Right ventricle myocardium superior (tissue), 1 donor: ENCODE measurements around the gene LSM12. TPM values are rescaled to one million over a fixed set of nuclear protein-coding genes. Genes with fewer than 3 reads are reported as not detected.
A peak's percentile ranks its signal among the peaks of the same experiment; 100 is the strongest.
"Not testable (repeated sequence)": the region's sequence is repeated elsewhere in the genome, so short reads cannot be mapped to it uniquely, and the experiment has no call there.

ENCODE experiments used
- ATAC-seq: fragments of 200-7000 bp; cut with Tn5 transposase; one replicate; pipeline ENCODE4 v1.9.1; 2020; ENCODE audit warnings: mild to moderate bottlenecking; ENCODE audit not compliant: poor library complexity
- DNase-seq: peaks from one replicate; pipeline ENCODE4 v3.0.0-alpha.2; 2020
- intact Hi-C: fragments of 100-400 bp; cut with DNase I; formaldehyde crosslinking; loops from one replicate; pipeline ENCODE4 v1.11.2; 2022
- total RNA-seq: library from RNA; stranded (reverse); fragmentation: NEBNext Ultra II Directional; extraction: Animal tissue kit (Norgen Biotek cat#: 25700); gene quantifications from one replicate; pipeline ENCODE4 v1.2.1, GENCODE V29; 2021
- donor health status: DM: no; HTN: yes; CAD: no; lungs with severe emphysema.

The LSM12 gene
- total RNA-seq, 1 donor from 2014 or later = 46.1 TPM

DNA sequence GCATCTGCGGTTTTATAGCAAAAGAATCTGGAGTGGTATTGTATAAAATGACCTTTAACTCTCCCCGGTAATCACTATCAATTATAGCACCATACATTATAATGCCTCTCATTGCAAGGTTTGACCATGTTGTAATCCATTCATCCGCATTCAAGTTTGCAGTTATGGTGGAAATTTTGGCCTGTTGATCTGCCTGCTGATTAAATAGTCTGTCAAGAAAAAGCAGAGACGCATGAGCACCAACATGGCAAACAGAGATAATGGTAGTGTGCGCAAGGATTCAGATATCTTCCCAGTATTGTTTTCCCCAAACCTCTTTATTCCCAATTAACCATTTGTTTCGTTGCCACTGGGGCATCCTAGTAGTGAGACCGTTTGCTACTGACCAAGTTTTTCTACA is 45.2 kb downstream of the LSM12 start:
- intact Hi-C loops, ATAC-seq, DNase-seq: not testable (repeated sequence)

DNA sequence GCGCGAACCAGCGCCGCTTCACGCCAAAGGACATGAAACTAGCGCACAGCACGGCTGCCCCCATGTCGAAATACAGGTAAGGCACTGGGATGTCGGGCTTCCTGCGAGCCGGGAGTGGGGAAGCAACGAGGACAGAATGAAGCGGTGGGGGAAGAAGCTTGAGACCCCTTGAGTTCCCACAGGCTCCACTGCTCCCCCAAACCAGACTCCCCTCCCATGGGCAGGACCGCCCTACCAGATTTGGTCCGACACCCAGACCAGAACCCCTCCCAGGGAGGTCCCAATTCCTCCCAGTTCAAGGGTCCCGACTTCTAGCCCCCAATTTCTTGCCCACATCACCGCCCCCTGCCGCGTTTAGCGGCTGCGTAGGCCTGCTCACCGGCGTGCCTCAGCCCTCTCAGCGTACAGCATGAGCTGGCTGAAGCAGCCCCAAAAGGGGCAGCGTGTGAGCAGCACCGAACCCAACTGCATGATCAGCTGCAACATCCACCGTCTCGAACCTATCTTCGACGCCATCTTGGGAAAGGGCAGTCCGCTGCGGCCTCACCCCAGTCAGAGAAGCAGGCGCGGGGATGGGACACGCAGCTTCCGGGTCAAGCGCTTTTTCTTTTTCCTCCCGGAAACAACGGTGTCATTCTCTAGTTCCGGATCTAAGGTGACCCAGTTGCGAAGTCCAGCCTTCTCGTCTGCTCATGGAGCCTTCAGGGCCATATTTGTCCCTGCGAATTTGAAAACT is 51.9 kb downstream of the LSM12 start, which contains the start of gene TMEM101:
TSS of gene TMEM101 (minus strand) at position 527 of the 736 bp plus-strand sequence. CDS start at position 516, 11 bp downstream.
- peak; percentile 94 for DNase-seq
- peak; percentile 91 for ATAC-seq
- intact Hi-C loops = no loop called here

DNA sequence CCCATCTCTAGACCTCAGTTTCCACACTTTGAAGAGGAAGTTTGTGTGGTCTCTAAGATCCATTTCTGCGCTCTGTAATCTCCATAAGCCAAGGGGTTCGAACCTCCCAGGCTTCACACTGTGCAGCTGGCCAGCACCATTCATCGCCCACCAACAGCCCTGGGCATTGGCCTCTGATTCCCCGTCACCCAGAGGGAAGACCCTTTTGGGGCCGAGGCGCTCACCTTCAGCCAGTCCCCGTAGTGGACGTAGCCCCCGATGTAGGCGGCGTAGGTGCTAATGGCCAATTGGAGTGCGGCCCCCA is 52.4 kb downstream of the LSM12 start:
- DNase-seq = no peak
- ATAC-seq = no peak
- intact Hi-C loops = no loop called here

DNA sequence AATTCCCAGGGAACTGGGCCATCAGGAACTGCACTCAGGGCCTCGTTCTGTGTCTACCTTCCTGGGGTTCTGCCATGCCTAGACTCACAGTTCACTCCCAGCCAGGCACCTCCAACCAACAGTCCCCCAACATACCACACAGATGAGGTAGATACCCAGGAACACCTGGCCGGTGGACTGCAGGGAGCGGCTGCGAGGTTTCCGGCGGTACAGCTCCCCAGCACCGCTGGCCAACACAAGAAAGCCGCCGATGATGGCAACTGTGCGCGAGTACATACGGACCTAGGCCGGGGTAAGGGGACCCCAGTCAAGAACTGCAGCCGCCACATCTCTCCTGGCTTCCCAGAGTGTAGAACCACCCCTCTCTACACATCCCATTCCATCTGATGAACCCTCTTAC is 53.6 kb downstream of the LSM12 start:
- ATAC-seq (no peak), DNase-seq (no peak)
- intact Hi-C loops = no loop called here

DNA sequence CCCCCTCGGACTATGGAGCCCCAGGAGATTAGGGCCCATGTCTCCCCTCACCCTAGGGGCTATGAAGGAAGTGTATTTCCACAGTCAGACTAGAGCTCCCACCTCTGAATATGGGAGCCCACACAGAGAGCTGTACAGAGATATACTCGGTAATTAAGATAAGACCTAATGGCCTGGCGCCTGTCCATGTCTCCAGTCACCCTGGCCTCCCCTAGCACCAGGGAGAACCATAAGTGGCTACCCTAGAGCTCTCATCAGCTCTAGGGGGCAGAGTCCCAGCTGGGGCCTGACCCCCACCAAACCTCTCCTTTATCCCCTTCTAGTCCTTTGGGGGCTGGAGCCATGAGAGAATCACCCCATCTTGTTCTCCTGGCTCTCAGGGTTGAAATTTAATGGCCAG is 54.1 kb downstream of the LSM12 start:
- DNase-seq = no peak
- intact Hi-C loops = no loop called here
- ATAC-seq = peak; percentile 24

DNA sequence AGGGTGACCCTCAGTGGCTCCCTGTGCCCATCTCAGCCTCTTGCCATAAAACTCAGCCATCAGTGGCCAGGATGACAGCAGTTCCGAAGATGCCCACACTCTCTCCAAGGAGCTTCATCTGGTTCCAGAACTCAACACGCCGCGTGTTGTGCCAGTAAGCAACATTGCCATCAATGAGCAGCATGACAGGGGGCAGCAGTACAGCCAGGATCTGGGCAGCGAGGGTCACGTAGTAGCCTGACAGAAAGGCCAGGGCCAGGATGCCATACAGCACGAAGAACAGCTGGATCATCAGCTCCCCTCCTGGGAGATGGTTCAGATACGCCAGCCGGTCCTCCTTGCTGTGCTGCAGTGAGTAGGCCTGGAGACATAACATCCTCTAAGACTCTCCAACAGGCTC is 54.6 kb downstream of the LSM12 start:
- no peak for DNase-seq
- intact Hi-C loops = no loop called here
- no peak for ATAC-seq

DNA sequence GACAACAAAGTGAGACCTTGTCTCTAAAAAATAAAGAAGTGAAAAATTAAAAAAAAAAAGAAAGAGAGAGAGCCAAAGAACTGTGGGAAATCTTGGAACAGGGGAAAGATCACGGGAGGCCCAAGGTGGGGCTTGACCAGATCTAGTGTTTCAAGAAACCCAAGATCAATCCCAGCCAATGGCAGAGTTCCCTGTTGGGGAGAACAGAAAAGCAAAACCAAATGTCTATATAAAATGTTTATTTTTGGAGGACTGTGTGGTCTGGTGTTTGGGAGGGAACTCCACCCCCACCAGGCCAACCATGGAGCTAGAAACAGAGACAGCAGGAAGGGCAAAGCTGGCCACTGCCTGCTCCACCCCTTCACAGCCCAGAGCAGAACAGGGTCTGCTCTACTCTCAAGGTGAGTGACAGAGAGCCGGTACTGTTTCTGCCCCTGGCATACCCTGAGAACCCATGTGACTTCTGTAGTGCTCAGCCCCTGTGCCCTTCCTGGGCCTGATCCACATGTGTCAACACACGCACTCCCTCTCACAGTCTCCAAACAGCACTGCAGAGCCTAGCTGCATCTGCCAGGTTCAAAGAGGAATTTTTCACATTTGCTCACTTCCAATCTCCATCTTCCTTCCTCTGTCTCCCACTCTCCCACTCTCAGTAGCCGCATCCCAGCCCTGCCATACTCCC is 55.4 kb downstream of the LSM12 start:
- intact Hi-C loops = no loop called here
- DNase-seq = no peak
- ATAC-seq = peak; percentile 26

DNA sequence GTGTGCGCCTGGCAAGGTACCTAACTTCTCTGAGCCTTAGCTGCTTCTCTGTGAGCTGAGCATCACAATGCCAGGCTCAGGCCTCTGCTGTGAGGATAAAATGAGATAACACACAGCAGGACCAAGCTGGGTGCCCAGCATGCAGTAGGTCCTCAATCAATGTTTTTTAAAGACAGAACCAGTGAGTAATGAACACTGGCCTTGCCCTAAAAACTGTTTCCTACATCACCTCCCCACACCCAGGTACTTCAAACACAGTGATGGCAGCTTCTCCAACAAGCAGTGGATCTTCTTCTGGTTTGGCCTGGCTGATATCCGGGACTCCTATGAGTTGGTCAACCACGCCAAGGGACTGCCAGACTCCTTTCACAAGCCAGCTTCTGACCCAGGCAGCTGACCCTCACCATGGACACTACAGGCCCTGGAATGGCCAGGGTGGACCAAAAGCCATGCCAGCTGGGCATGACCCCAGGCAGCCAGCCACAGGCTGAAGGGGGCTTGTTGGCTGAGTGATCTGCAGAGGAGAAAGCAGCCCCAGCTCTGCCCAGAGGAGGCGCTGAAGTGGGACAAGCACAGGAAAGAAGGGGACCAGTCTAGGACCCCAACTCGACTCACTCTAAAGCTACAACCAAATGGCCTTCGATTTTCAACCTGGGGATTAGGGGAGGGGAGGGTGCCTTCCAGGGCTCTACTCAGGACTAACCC is 58.1 kb downstream of the LSM12 start:
- intact Hi-C loops = no loop called here
- ATAC-seq = no peak
- DNase-seq = no peak

DNA sequence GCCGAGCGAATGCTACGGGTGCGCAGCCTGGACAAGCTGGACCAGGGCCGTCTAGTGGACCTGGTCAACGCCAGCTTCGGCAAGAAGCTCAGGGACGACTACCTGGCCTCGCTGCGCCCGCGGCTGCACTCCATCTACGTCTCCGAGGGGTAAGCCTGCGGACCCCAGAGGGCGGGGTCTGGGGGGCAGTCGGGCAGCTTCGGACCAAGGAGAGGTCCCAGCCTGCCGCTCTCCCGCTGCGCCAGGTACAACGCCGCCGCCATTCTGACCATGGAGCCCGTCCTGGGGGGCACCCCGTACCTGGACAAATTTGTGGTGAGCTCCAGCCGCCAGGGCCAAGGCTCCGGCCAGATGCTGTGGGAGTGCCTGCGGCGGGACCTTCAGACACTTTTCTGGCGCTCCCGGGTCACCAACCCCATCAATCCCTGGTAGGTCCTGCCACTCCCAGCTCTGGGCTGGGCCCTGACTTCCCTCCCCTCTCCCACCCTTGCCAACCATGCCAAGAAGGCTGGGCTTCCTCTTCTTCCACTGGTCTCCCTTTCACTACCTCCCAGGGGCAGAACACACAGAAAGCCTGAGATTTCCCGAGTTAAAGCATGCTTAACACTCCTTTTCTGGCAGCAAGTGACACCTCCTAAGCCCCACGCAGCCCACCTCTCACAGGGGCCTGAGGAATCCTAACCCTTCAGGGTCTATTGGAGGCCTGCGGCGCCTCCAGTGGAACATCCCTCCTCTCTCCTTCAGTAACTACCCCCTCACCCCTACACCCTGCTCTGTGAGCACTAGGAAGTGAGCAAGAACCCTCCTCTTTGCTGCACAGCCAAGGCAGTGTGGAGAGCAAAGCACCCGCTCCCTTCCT is 58.9 kb downstream of the LSM12 start:
- peak; percentile 59 for DNase-seq
- intact Hi-C loops = no loop called here
- ATAC-seq = peak; percentile 9

DNA sequence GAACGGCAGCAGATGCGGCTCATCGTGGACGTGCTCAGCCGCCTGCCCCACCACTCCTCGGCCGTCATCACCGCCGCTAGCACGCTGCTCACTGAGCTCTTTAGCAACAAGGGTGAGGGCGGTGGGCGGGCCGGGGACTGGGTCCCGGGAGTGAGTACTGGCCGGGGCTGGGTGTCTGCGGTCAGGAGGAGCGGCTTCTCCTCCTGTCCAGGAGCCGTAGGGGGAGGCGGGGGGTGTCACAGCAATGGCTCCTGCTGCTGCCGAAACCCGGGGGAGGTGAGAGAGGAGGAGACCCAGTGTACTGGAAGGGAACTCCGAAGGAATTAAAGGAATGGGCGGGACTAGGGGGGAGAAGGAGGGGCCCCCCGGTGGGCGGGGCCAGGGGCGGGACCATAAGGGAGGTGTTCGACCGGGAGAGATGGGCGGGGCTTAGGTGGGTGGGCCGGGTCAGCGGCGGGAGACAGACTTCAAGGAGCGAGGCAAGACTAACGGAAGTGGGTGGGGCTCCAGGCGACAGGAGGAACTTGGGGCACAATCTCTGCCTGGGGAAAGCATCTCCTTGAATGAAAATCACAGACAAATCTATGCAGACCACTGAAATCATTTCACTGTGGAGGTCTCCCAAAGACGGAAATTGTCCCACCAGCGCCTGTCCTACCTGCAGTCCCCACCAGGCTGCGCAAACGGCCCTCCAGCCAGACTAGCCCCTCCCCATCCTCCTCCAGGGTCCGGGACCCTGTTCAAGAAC is 59.7 kb downstream of the LSM12 start:
- intact Hi-C loops = no loop called here
- DNase-seq = peak; percentile 99
- ATAC-seq = peak; percentile 90

DNA sequence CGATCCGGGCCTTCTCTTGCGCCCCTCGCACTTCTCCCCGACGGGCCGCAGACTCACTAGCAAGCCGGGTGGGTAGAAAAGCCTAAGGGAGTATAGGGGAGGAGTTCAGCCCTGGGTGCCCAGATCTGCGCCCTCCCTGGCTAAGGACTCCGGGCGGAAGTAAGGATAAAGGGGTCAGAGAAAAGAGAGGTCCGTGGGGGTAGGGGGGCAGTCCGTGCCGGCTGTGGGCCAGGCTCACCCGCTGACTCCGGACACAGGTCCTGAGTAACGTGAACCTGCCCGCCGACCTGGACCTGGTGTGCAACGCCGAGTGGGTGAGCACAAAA is 60.2 kb downstream of the LSM12 start:
- intact Hi-C loops = no loop called here
- DNase-seq = no peak
- peak; percentile 1 for ATAC-seq

DNA sequence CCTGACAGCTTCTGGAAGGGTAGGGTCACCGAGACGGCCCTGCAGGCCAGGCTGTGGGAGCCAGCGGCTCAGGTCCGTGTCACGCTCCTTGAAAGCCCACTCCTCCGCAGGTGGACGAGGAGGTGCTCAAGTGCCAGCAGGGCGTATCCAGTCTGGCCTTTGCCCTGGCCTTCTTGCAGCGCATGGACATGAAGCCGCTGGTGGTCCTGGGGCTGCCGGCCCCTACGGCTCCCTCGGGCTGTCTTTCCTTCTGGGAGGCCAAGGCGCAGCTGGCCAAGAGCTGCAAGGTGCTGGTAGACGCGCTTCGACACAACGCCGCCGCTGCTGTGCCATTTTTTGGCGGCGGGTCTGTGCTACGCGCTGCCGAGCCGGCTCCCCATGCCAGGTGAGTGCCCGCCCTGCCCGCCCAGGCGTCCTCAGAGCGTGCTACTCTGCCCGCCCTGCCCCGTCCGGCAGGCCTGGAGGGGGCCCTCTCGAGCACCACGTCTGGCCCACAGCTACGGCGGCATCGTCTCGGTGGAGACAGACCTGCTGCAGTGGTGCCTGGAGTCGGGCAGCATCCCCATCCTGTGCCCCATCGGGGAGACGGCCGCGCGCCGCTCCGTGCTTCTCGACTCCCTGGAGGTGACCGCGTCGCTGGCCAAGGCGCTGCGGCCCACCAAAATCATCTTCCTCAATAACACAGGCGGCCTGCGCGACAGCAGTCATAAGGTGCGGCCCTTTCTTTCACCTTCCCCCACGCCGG is 60.8 kb downstream of the LSM12 start:
- intact Hi-C loops = no loop called here

DNA sequence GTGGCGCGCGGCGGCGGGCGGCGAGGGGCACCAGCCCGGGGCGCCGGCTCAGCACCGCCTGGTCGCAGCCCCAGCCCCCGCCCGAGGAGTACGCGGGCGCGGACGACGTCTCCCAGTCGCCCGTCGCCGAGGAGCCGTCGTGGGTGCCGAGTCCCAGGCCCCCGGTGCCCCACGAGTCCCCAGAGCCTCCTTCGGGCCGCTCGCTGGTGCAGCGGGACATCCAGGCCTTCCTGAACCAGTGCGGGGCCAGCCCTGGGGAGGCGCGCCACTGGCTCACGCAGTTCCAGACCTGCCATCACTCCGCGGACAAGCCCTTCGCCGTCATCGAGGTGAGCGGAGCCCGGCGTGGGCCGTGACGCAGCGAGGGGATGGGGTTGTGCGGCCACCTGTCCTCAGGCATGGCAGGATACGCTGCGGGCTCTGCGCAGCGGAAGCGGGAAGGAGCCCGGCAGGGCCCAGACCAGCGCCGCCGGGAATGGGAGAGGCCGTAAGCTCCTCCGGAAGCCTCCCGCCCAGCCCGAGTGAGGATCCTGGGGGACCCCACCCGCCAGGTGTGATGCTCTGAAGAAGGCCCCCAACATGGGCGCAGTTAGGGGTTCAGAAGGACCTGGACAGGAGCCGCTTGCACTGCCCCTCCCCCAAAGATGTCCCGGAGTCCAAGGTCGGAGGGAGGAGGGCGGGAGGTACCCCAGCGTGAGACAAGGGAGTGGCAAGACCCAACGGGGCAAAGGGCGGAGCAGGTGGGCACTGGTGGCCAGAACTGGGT is 61.5 kb downstream of the LSM12 start:
- DNase-seq (no peak), ATAC-seq (no peak)
- intact Hi-C loops = no loop called here

More for the DNA sequence above, 60.8 kb downstream of the LSM12 start:
- DNase-seq (peak; percentile 50), ATAC-seq (peak; percentile 18)

DNA sequence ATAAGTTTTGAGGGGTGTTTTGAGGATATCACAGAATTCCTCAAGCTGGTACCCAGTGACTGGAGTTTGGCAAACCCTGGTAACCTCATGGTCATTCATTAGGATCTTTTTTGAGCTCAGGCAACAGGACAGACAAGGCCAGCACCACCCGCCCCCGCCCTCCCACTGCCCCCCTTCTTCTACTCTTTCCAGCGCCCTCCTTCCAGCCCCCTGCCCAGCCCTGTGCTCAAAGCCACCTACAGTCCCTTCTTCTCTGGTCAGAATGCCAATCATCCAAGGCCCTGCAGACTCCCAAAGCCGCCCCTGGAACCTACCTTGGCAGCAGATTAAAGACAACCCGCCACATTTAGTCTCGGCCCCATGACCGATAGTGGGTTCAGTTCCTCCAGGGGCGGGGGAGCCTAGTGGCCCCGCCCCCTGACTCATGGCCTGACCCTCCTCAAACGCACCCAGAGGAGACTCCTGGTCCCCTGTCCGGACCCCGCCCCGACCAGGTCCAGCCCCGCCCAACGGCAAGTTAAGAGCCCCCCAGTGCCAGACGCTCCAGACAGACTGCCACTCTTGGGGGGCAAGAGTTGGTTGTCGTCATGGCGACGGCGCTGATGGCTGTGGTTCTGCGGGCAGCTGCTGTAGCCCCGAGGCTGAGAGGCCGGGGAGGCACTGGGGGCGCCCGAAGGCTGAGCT is 62.3 kb downstream of the LSM12 start, which contains the start of gene NAGS:
TSS of gene NAGS (plus strand) at position 546 of the 684 bp plus-strand sequence. CDS start at position 588, 42 bp downstream.
- ATAC-seq (no peak), DNase-seq (no peak)
- intact Hi-C loops = no loop called here

DNA sequence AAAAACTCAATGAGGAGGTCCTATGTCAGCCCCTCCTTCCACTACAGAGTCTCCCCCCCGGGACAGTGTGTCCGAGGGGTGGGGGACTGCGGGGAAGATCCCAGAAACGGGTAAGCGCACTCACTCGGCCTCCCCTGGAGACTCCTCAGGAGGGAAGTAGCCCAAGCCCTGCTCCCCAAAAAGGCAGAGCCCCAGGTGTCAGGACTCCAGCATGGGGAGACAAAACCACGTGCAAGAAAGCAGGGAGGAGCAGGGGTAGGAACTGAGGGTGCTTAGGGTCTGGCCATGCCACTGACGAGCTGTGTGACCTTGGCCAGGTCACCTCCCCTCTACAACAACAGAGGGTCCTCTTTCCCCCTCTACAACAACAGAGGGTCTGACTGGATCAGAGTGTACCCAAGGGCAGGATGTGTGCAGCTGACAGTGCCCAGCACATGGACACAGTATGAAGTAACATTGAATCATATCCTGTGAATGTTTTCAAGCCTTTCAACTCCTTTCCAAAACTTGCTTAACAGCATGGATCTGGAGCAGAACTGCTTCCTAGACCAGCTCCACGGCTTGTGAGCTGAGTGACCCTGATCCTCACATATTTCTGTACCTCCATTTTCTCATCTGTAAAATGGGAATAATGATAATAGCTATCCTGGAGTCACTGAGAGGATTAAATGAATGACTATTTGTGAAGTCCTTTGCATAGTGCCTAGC is 64.2 kb downstream of the LSM12 start:
- ATAC-seq (no peak), DNase-seq (no peak)
- intact Hi-C loops = no loop called here

DNA sequence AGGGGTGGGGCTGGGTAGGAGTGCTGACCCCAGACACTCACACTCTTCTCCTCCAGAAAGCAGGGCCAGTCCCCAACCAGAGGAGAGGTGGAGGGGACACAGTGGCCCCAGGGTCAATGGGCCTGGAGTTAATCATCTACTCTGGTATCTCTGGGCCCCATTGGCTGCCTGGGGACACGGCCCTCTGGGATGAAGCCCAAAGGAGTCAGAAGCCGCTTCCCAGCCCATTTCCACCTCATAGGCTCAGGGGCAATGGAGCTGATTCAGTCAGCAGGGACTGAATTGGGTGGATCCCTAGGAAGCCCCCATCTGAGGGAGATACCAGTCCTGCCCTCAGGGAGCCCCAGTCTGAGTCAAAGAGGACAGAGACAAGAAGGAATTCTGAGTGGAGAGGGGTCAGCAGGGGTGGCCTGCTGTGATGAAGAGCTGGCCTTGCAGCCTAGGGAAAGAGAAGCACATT is 65.0 kb downstream of the LSM12 start:
- intact Hi-C loops = no loop called here
- ATAC-seq (no peak), DNase-seq (no peak)
